ENCODE data around the gene ELOVL1.

- TF ChIP-seq POLR2A (IDR thresholded peaks at IDR 0.05) (no peak), CTCF (IDR thresholded peaks at IDR 0.05) (no peak)
Measured at GRCh38 chr1:43377831-43378230, 10.0 kb upstream of the ELOVL1 start.

All from breast epithelium (tissue), 3 donors.